ENCODE data around the gene ARL8A.

ARL8A gene

DNA sequence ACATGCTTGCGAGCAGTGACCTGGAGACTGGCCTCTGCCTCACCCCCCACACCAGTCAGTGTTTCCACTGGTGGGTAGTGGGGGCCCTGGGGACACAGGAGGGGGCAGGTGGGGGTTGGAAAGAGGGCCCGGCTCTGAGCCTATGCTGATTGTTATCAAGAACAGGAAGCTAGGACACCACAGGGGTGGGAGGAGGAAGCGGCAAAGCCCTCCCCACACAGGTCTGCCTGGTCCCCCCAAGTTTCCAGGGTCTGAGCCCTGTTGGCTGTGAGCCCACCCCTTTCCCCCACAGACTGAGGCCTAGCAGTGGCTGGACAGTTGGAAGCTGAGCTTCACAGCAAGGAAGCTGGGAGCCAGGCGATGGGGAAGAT, 17.5 kb upstream of the ARL8A start:
- DNase-seq (ENCODE audit: low spot score): peak; percentile 63
- TF ChIP-seq, protein P1, sequence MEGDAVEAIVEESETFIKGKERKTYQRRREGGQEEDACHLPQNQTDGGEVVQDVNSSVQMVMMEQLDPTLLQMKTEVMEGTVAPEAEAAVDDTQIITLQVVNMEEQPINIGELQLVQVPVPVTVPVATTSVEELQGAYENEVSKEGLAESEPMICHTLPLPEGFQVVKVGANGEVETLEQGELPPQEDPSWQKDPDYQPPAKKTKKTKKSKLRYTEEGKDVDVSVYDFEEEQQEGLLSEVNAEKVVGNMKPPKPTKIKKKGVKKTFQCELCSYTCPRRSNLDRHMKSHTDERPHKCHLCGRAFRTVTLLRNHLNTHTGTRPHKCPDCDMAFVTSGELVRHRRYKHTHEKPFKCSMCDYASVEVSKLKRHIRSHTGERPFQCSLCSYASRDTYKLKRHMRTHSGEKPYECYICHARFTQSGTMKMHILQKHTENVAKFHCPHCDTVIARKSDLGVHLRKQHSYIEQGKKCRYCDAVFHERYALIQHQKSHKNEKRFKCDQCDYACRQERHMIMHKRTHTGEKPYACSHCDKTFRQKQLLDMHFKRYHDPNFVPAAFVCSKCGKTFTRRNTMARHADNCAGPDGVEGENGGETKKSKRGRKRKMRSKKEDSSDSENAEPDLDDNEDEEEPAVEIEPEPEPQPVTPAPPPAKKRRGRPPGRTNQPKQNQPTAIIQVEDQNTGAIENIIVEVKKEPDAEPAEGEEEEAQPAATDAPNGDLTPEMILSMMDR (IDR thresholded peaks at IDR 0.05; ENCODE audit: extremely low read depth, insufficient read depth, missing control alignments): no peak
- in situ Hi-C loops (cut with MboI; ENCODE audit: low pct_unique_long_range_greater_than_20kb, low sequenced_read_pairs, unreplicated experiment): no loop called here

DNA sequence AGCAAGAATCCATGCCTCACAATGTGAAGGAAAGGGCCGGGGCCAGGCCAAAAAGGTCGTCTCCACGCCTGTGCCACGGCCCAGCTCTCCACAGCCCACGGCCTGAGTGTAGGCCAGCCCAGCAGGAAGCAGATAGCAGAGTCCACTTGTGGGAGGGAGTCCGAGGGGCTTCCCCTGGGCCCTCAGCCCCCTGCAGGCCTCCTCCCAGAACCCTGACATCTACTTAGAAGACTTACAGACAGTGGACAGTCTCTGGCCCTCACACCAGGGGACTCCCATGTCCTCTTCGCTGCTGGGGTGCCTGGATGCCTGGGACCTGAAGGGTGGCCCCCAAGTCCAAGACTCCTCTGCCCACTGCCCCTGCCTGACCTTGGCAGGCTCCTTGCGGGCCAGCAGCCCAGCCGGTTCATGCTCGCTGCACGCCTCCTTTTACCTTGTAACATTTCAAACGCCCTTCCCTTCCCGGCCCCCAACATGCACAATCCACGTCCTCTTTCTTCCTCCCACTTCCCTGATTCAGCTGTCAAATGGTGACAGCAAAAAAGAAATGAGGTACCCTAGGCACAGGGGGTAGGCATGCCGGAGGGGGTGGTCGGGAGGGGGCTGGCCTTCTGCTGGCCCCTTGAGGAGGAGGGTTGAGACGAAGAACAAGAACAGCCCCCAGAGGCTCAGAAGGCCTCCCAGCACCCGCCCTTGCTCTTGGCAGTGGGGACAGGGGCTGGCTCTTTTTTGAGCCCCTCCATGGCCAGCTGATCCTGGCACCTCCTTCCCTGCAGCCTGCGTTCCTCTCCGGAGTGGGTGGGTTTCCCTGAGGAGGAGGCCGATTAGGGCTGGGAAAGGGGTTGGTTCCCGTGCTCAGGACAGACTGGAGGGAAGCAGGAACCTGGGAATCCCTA, 16.9 kb upstream of the ARL8A start:
- DNase-seq (ENCODE audit: low spot score): no peak
- in situ Hi-C loops (cut with MboI; ENCODE audit: low pct_unique_long_range_greater_than_20kb, low sequenced_read_pairs, unreplicated experiment): no loop called here
- TF ChIP-seq, protein P1 (IDR thresholded peaks at IDR 0.05; ENCODE audit: extremely low read depth, insufficient read depth, missing control alignments): no peak

DNA sequence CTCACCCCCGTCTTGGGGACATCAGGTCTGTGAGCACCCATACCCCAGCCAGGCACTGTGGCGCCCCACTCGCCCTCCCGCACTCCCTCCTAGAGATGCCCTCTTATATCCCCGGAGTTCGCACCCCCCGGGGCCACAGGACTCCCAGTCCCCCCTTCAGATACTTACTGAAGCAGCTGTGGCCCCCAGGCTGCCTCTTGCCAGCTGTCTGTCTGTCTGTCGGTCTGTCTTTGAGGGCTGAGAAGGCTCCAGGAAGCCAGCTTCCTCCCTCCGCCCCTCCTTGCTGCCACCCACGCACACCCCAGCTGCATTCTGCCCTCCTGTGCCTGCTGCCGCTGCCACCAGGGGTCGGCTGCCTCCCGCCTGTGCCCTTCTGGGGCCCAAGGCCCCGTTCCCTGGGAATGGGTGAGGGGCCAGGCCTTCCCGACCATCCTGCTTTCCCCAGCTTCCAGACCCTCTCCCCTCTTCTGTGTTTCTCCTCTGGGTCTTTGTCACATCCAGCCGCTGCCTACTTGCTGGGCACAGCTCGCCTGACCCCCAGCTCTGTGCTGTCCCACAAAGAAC, 15.9 kb upstream of the ARL8A start, which contains the start of gene PTPN7:
Gene PTPN7 (minus strand): TSS at position 226 of the 564 bp plus-strand sequence. CDS start 1,200 bp downstream, outside the sequence.
- DNase-seq (ENCODE audit: low spot score): peak; percentile 78
- in situ Hi-C loops (cut with MboI; ENCODE audit: low pct_unique_long_range_greater_than_20kb, low sequenced_read_pairs, unreplicated experiment): no loop called here
- TF ChIP-seq, protein P1 (IDR thresholded peaks at IDR 0.05; ENCODE audit: extremely low read depth, insufficient read depth, missing control alignments): peak; percentile 68

DNA sequence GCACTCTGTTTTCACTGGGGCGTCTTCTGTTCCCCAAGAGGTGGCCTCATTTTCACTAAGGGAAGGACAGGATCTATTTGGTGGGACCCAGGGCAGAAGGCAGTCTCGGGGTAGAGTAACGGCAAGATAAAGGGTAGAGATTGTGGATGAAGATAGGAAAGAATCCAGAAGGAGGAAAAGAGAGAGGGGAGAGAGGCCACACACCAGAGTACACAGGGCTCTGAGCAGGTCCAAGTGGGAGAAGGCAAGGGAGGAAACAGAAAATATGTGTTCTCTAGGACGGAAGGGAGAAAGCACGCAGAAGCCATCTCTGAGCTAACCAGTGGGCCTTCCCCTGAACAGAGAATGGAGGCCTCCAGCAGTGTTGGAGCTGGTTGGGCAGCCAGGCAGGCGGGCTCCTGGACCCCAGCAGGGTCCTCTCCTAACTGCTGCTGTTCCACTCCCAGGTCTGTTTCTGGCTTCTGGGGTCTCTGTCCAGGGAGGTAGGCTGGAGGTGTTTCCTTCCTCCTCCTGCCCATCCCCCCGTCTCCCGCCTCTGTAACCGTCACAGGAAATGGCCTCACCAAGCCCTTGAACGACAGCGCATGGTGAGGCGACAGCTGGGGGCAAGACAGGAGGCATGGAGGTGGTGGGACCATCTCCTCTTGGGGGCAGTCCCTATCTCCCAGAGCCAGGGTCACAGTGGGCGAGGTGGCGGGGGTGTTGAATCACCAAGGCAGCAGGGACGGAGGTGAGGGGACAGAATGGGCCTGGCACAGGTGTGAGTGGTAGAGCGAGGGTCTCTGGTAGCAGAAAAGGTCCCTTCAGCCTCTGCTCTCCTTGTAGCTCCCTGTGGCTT, 15.2 kb upstream of the ARL8A start:
- in situ Hi-C loops (cut with MboI; ENCODE audit: low pct_unique_long_range_greater_than_20kb, low sequenced_read_pairs, unreplicated experiment): no loop called here
- TF ChIP-seq, protein P1 (IDR thresholded peaks at IDR 0.05; ENCODE audit: extremely low read depth, insufficient read depth, missing control alignments): no peak
- peak; percentile 57 for DNase-seq (ENCODE audit: low spot score)

DNA sequence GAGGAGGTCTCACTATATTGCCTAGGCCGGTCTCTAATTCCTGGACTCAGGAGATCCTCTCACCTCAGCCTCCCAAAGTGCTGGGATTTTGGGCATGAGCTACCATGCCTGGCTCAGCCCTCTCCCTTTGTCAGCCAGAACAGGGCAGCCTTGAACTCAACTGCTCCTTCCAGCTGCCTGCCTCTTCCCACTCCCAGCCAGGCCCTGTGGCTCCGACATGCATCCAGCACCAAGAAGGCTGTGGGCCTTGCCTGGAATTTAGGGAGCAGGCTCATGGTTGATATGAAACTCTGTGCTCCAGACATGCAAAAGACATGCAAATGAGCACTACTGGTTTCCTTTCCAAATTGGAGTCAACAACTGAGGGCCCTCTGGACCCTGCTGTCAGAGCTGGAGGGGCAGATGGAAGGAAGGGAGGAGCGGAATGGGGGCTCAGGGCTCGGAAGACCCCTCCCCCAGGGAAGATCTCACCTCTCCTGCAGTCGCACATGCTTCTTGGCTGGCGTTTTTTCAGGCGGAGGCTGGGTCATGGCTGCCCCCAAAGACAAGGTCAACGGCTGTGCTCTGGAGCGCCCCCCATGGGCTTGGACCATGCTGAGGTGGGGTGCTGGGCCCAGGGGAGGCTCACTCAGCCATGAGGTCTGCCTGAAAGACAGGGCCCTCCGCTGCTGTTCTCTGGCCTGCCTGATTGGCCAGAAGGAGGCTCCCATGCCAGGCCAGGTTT, 14.4 kb upstream of the ARL8A start:
- TF ChIP-seq, protein P1 (IDR thresholded peaks at IDR 0.05; ENCODE audit: extremely low read depth, insufficient read depth, missing control alignments): peak; percentile 67
- in situ Hi-C loops (cut with MboI; ENCODE audit: low pct_unique_long_range_greater_than_20kb, low sequenced_read_pairs, unreplicated experiment): no loop called here
- no peak for DNase-seq (ENCODE audit: low spot score)

DNA sequence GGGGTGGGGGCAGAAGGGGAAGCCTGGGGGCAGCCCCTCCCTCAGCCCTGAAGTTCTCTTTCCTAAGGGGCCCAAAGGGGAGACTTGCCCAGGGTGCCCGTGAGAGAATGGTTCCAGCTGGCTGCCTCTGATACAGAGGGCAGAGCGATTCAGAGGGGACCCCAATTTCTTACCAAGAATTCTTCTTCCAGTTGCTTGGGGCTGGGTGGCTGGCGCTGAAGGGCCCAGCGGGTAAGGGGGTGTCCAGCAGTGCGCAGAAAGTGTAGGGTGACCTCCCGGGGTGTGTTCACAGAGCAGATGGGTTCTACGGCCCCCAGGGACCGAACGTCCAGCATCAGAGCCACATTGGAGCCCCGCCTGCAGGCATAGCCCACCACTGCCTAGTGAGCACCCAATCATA, 13.4 kb upstream of the ARL8A start:
- TF ChIP-seq, protein P1 (IDR thresholded peaks at IDR 0.05; ENCODE audit: extremely low read depth, insufficient read depth, missing control alignments): no peak
- in situ Hi-C loops (cut with MboI; ENCODE audit: low pct_unique_long_range_greater_than_20kb, low sequenced_read_pairs, unreplicated experiment): no loop called here
- DNase-seq (ENCODE audit: low spot score): no peak
